IMR-90 (cell line): ENCODE measurements around the gene ADGRG3.

Source experiments
- BHLHE40 ChIP-seq: fragments of 150-350 bp; IDR thresholded peaks from 2 replicates; pipeline ENCODE4 v1.6.1; 2016; ENCODE audit warnings: mild to moderate bottlenecking, low read depth, low read length
- CHD1 ChIP-seq: IDR thresholded peaks from 2 replicates; pipeline ENCODE4 v1.6.1; 2012; ENCODE audit warnings: low read depth, low read length, improper control_type of control experiment
- FOS ChIP-seq: fragments of 150-350 bp; IDR thresholded peaks from 2 replicates; pipeline ENCODE4 v1.6.1; 2016; ENCODE audit warnings: low read depth, low read length
- MAFK ChIP-seq: IDR thresholded peaks from 2 replicates; pipeline ENCODE4 v1.6.1; 2012; ENCODE audit warnings: low read depth, low read length, improper control_type of control experiment
- MAZ ChIP-seq: IDR thresholded peaks from 2 replicates; pipeline ENCODE4 v1.6.1; 2012; ENCODE audit warnings: low read depth, mild to moderate bottlenecking, low read length, improper control_type of control experiment, moderate library complexity, borderline replicate concordance
- NFE2L2 ChIP-seq: fragments of 150-350 bp; IDR thresholded peaks from 2 replicates; pipeline ENCODE4 v1.6.1; 2016; ENCODE audit warnings: low read depth, mild to moderate bottlenecking, low read length
- POLR2A ChIP-seq: IDR thresholded peaks from 2 replicates; pipeline ENCODE4 v1.6.1; 2012; ENCODE audit warnings: mild to moderate bottlenecking, low read depth, low read length
- RAD21 ChIP-seq: IDR thresholded peaks from 2 replicates; pipeline ENCODE4 v1.6.1; 2012; ENCODE audit warnings: low read length, improper control_type of control experiment
- RCOR1 ChIP-seq: IDR thresholded peaks from 2 replicates; pipeline ENCODE4 v1.6.1; 2012; ENCODE audit warnings: mild to moderate bottlenecking, low read length, improper control_type of control experiment; ENCODE audit not compliant: insufficient replicate concordance
- RFX5 ChIP-seq: IDR thresholded peaks from 2 replicates; pipeline ENCODE4 v1.8.0; 2012; ENCODE audit warnings: low read depth, mild to moderate bottlenecking, low read length, moderate library complexity
- USF2 ChIP-seq: fragments of 150-350 bp; IDR thresholded peaks from 2 replicates; pipeline ENCODE4 v1.6.1; 2017; ENCODE audit warnings: mild to moderate bottlenecking, antibody characterized with exemption, low read length, low read depth
- TF ChIP-seq, protein P1 (sequence below): conservative IDR thresholded peaks from 2 replicates; pipeline ENCODE4 v1.5.1; 2012; ENCODE audit warnings: mild to moderate bottlenecking, low read depth, low read length, improper control_type of control experiment

DNA sequence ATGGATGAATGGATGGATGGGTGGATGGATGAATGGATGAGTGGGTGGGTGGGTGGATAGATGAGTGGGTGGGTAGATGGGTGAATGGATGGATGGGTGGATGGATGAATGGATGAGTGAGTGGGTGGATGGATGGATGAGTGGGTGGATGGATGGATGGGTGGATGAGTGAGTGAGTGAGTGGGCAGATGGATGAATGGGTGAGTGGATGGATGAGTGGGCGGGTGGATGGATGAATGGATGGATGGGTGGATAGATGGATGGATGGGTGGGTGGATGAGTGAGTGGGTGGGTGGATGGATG is 61.0 kb downstream of the ADGRG3 start:
- TF ChIP-seq, protein P1, sequence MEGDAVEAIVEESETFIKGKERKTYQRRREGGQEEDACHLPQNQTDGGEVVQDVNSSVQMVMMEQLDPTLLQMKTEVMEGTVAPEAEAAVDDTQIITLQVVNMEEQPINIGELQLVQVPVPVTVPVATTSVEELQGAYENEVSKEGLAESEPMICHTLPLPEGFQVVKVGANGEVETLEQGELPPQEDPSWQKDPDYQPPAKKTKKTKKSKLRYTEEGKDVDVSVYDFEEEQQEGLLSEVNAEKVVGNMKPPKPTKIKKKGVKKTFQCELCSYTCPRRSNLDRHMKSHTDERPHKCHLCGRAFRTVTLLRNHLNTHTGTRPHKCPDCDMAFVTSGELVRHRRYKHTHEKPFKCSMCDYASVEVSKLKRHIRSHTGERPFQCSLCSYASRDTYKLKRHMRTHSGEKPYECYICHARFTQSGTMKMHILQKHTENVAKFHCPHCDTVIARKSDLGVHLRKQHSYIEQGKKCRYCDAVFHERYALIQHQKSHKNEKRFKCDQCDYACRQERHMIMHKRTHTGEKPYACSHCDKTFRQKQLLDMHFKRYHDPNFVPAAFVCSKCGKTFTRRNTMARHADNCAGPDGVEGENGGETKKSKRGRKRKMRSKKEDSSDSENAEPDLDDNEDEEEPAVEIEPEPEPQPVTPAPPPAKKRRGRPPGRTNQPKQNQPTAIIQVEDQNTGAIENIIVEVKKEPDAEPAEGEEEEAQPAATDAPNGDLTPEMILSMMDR = no peak
- TF ChIP-seq CHD1 (no peak), NFE2L2 (no peak), RAD21 (no peak), POLR2A (no peak), MAZ (no peak), USF2 (no peak), RFX5 (no peak), RCOR1 (no peak), BHLHE40 (no peak), MAFK (no peak), FOS (no peak)
